HG03280 (cell line): ENCODE data around the gene RNF175.
A peak's percentile ranks its signal among the peaks of the same experiment; 100 is the strongest.

Experiments
- ATAC-seq: cut with Tn5 transposase; IDR thresholded peaks from one replicate; pipeline ENCODE4 v1.9.1; 2021; ENCODE audit warnings: mild to moderate bottlenecking, moderate library complexity; ENCODE audit not compliant: unreplicated experiment

Gene RNF175

DNA sequence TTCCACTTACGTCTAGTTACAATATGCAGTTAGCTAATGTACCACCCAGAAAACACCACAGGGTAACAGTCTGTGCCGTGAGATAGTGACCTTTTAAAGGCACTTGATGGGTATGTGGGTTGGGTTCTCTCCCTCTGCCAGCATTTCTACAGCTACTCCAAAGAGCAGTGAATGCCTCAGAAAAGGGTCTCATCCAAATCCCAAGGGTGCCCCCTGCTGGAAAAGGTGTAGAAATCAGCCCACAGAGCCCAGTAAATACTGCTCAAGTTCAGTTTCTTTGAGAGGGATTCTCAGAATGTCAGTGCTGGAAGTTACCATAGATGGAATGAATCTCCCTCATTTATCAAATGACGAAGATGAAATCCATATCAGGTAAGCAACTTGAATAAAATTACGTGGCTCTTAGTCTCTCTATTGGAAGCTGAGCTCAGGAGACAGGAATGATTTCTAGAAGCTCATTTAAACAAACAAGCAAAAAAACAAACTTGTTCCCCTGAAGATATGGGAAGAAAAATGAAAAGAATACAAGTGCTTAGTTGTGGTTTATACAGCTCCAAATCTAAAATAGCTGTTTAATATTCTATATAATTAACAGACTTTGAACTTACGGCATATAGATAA lies 9.5 kb downstream of the RNF175 start:
- ATAC-seq: peak; percentile 86

DNA sequence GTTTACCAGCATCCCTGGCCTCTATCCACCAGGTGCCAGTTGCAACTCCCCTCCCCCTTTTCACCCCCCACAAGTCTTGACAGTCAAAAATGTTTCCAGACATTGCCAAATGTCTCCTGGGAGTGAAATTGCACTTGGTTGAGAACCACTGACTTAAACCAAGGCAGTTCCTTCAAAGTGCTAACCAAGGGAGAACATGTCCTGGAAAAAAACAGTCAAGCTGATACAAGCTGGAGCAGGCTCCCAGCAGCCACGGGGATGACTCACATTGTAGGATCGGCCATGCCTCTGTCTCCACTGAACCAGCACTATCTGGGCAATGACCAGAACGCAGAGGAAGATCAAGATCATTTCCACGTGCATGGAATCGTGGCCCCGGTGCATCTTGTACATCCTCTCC lies 11.4 kb downstream of the RNF175 start:
- no peak for ATAC-seq

DNA sequence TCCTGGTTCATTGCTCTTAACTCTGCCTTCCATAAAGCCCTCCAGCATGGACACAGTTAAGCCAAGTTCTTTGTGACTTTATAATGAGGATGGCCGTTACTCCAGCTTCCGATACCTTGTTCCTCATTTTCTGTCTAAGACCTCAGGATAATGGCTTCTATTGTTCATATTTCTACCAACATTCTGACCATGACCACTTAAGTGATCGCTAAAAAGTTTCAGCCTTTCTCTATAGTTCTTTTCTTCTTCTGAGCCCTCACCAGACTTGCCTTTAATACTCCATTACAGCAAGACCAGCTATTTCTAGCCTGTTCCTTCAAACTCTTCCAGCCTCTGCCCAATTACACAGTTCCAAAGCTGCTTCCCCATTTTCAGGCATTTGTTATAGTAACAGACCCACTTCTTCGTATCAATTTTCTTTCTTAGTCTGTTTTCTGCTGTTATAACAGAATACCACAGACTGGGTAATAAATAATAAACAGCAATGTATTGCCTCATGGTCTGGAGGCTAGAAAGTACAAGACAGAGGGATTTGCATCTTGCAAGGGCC lies 12.3 kb downstream of the RNF175 start:
- ATAC-seq: no peak

DNA sequence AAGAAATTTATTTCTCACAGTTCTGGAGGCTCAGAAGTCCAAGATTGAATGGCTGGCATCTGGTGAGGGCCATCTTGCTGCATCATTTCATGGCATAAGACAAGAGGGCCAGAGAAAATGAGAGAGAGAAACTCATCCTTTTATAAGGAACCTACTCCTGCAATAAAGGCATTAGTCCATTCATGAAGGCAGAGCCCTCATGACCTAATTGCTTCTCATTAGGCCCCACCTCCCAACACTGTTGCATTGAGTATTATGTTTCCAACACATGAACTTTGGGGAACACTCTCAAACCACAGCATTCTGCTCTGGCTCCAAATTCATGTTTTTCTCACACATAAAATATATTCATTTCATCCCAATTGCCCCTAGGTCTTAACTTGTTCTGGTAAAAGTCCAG lies 14.2 kb downstream of the RNF175 start:
- no peak for ATAC-seq

DNA sequence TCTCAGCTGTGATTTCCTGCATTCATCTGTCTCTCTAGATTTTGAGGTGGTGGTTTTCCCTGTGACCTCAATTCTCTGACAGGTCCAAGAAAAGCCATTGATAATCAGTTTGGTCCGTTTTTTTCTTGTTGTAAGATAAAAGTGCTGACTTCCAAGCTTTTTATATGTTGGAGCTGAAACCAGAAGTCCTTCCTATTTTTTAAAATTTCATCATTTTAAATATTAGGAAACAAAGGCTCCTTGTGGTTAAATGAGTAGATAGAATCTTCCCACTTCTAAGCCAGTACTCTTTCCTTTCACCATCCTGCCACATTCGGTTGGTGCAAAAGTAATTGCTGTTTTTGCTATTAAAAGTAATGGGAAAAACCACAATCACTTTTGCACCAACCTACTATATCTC lies 18.3 kb downstream of the RNF175 start:
- ATAC-seq: no peak

DNA sequence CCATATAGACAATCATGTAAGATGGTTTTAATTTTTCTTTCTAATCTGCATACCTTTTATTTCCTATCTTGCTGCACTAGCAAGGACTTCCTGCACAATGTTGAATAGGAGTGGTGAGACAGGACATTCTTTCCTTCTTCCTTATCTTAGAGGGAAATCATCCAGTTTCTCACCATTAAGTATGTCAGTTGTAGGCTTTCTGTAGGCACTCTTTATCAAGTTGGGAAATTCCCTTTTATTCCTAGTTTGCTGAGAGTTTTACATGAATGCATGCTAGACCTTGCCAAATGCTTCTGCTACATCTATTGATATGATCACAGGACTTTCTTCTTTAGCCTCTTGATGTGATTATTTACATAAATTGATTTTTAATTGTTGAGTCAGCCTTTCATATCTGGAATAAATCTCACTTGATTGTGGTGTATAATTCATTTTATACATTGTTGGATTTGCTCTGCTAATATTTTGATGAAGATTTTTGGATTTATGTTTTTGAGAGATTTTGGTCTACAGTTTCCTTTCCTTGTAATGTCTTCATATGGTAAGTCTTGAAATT lies 23.8 kb downstream of the RNF175 start:
- ATAC-seq: no peak

DNA sequence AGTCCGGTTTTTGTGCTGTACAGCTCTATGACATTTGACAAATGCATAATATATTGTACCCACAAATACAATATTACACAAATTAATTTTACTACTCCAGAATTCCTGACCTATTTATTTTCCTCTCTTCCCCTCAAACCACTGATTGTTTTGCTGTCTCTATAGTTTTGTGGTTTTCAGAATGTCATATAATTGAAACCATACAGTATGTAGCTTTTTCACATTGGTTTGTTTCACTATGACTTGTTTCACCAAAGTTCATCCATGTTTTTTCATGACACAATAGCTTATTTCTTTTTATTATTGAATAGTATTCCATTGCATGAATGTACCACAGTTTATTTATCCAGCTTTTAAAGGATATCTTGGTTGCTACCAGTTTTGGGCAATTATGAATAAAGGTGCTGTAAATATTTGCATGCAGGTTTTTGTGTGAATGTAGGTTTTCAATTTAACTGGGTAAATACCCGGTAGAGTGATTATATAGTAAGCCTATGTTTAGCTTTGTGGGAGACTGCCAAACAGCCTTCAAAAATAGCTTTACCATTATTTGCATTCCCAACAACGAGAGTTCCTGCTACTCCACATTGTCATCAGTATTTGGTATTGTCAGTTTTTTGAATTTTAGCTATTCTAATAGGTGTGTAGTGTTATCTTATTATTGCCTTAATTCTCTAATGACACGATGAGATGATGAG lies 25.9 kb downstream of the RNF175 start:
- ATAC-seq: peak; percentile 75

DNA sequence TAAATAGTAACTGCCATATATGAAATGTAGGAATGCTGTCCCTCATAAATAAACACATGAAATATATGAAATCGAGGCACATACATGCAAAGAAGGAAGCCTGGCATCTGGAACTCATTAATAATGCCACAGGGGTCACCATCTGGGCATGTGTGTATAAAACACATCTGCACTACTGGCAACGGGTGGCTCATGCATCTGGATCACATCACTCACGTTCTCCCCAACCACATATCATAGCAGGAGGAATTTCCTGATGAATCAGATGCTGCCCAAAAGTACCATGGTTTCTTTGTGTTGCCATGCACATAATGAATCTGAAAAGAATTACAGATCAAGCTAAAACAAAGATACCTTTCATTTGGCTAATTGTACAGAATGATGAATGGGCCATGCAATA lies 28.6 kb downstream of the RNF175 start:
- ATAC-seq: no peak

DNA sequence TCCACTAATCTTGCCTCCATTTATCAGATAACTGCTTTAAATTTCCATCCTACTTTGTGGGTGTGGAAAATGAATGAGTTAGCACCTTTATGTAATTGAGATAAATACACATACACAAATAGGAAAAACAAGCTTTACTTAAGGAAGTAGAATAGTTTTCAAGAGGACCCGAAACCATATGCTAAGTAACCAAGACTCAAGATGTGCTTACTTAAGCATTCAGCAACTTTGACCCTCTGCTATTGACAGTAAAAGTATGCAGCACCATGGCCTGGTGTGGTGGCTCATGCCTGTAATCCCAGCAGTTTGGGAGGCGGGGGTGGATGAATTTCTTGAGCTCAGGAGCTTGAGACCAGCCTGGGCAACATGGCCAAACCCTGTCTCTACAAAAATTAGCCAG lies 29.9 kb downstream of the RNF175 start:
- ATAC-seq: no peak

DNA sequence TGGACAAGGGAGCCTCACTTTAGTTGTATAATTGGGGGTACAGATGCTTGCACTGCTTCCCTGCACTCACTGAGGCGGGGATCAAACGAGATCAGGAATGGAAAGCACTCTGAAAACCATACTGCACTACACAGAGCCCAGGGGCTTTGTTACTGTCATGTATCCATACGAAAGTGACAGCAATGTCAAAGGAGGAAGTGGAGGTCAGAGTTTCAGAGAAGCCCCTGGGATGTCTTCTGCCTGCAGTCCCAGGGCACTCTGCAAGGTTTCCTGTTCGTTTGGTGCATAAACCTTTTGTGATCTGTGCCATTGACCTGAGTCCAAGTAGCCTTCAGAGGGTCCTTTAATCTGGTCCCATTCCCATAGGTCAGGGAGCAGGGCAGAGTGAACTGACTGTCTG lies 31.2 kb downstream of the RNF175 start:
- ATAC-seq: no peak

DNA sequence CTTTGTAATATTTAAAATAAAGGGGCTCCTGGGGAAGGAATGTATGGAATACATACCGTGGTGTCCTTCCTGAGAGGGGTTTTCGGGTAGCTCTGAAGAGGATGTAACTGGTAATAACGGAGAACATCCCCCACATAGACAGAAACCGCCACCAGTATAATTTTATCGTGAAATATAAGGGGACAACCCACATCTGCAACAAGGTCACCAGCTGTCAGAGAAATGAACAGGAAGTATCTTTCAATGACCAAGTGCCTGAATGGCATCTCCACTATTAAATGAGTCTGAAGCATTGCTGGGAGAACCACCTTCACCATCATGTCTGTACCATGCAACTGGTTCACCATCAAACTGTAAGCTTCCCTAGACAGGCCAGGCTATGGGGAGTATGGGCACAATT lies 31.7 kb downstream of the RNF175 start:
- ATAC-seq: no peak

DNA sequence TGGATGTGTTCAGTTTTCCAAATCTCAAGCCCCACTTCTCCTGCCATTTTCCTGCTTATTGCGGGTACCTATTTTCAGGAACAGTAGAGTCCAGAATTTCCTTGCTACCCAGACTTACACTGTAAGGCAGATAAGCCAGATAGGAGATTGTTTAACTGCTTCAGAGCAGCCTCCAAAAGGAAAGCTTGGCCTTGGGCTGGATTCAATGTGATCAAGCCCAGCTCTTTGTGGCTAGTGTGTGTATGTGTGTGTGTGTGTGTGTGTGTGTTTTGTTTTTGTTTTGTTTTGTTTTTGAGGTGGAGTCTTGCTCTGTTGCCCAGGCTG lies 34.0 kb downstream of the RNF175 start:
- ATAC-seq: no peak

DNA sequence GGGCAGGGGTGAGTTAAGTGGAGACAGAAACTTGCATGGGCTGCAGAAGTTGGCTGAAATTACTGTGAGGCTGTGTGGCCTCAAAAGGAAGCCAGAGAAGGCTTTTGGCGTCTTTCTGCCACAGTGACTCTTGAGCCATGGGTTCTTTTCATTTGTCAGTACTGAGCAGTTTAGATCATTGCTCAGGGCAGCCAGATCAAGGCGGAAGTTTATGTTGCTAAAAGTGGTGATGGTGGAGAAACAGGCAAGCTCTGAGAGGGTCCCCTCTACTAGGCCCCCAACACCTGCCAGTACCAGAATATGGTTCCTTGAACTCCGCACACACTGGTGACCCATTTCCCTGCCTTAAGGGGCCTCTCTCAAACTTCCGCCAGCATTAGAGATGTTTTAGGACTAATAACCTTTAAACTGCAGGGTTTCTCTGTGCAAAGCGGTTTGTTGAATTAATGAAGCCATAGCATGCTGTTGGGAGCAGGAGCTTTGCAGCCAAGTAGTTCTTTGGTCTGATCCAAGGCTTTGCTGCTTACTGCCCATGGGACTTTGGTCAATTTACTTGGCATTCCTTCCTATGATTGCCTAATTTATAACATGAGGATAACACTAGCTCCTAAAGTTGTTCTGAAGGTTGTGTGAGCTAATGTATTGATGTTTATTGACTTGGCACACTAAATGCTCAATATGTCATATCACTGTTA lies 34.5 kb downstream of the RNF175 start:
- no peak for ATAC-seq

DNA sequence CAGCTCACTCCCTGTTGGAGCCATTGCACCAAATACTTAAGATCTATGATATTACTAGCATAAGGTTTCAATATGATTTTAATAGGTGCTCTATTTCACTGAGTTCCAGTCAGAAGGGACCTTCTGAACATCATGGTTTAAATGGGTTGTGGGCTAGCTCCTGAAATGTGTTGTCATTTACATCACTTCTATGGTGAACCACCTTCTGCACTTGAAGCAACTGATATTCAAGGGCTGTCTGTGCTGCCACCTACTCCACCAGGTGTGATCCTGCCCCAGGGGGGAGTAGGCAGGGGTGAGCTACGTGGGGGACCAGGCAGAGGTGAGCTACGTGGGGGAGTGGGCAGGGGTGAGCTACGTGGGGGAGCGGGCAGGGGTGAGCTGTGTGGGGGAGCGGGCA lies 35.2 kb downstream of the RNF175 start:
- no peak for ATAC-seq

DNA sequence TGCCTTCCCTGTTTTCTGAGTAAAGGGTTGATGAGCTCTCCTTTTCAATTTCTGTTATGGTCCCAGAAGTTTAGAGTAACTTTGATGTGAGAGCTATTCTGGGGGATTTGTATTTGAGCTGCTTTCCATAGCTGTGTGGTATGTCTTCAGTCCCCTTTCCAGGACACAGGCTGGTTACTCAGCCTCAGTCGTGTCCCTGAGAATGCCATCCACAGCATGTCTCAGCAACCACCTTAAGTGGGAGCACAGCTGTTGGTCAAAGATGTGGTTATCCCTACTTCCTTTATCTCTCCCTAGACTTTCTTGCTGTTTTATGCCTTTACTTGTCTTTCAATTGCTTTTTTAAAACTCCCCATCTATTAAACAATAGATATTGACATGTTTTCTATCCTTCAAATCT lies 37.8 kb downstream of the RNF175 start:
- no peak for ATAC-seq

DNA sequence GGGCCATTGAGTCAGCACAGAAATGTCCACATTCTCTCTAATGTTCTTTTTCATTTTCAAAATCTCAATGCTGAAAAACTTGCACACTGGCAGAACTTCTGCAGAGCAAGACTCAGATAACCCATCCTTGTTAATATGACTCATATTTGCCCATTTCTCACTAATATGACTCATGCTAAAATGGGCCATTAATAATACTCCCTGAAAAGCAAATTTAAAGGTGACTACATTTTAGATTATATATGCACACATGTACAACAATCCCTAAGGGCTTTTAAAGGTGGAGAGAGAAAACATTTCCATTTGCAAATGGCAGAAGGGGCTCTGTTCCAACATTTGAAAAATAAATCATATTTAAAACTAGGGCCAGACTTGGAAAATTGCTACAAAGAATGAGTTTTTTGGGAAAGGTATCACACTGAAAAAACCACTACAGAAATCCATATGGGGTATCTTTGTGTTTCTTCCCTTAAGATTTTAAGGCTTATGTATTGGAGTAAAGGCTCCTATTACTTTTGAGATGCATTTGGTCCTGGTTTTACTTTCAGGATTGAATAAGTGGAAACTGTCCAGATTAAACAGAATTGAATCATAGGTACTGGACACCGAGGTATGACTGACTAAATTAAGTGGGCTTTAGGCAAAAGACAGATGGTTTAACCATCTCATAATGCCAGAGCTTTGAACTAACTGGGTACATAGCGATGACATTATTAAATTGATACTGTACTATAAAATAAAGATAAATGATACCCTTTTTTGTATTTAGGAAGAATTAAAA lies 45.8 kb downstream of the RNF175 start:
- no peak for ATAC-seq

DNA sequence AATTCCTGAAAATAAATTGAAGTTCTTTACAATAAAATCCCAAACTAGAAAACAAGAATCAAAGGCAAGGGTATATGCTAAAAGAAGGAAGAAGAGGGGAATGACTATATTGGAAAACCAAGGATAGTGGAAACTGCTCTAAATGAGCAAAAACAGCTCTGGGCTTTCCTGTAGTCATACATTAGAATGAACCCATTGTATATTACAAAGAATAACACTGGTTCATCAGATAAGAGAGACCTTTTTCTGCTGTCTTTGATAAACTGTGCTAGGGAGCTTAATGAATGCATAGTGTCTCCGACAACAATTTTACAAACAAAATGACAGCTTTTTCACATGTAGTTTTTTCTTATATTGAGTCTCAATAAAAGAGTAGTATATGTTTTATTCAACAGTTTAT lies 49.1 kb downstream of the RNF175 start:
- ATAC-seq: no peak

DNA sequence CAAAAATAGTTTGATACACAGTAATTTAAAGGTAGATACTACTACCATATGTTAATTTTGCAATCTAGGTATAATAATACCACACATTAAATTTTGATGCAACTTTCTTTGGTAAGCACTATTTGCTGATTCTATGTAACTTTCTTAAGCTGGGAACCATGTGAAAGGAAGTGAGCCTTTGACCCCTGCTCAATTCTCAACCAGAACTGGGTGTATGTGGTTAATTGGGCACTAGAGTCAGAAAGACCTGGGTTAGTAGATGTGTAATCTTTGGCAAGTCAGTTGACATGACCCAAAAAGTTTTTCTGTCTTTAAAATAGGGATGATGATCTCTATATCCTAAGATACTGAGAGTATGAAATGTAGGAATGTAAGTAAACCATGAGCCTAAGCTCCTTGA lies 53.3 kb downstream of the RNF175 start:
- no peak for ATAC-seq

DNA sequence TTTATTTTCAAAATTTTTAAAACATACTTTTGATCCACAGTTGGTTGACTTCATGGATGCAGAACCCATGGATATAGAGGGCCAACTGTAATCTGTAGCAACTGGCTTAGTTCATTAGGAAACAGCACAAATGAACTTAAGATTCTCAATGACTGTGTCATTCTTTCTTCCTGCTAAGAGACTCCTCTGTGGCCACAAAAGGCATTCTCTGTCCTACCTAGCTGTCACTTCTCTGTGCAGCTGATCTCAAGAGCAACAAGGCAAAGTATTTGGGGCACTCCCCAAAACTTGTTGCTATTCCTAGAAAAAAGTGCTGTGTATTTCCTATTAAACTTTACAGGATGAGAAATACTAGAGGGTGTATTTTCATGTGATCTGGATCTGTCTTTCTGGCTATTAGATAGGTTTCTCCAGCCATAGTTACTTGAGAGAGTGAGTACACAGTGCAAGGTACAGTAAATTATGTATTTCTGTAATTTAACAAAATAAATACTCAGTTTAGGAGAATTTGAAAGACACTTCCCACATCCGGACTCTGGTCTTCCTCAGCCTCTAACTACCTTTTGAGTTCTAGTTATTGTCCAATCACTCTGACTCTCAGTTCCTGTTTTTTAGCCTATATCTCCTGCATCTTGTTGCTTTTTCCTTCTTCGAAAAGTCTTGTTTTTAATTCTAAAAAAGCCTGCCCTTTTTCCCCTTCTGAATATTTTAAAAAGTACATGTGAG lies 53.9 kb downstream of the RNF175 start:
- no peak for ATAC-seq

DNA sequence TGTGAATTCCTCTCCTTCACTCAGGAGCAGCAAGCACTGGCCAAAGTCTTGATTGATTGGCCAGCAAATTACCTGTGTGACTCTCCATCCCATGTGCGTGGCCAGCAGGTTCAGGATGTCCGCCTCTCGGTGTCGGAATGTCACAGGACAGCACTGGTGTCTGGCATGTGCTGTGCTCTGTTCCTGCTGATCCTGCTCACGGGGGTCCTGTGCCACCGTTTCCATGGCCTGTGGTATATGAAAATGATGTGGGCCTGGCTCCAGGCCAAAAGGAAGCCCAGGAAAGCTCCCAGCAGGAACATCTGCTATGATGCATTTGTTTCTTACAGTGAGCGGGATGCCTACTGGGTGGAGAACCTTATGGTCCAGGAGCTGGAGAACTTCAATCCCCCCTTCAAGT lies 55.3 kb downstream of the RNF175 start:
- no peak for ATAC-seq

DNA sequence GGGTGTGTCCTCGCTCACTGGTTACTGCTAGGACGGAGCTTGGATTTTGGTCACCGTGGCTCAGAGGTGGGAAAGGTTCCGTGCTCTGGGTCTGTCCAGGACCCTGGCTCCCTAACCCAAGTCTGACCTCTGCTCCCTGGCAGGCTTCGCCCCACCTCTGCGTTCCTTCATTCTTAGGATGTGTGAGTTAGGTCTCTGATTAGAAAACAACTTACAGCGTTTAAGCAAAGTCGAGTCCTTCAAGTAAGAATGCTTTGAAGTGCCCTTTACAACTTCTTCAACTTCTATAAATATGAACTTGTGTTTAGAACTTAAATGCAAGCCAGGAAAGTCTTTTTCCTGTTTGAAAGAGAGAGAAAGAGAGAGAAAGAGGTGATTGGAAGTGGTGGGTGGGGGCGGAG lies 74.9 kb downstream of the RNF175 start:
- no peak for ATAC-seq
